ENCODE measurements around the gene CHKA.
A peak's percentile ranks its signal among the peaks of the same experiment; 100 is the strongest.

CHKA gene

GRCh38 chr11:68011051-68011943 lies 109.9 kb downstream of the CHKA start:
- no peak for TF ChIP-seq CTCF (IDR thresholded peaks at IDR 0.05; ENCODE audit: unreplicated experiment in 3 of 3)
- peak overlapping the region; percentile 63 to 91 (median 75) for H3K27ac Mint-ChIP-seq
- H3K9me3 Mint-ChIP-seq = no peaks in the 10 kb centered on the region
- no peak overlapping the region for H3K4me3 Mint-ChIP-seq
- no peaks in the 10 kb centered on the region for H3K36me3 Mint-ChIP-seq (ENCODE audit: low read depth)
- peaks cover 23% of the 10 kb centered on the region for H3K27me3 Mint-ChIP-seq (ENCODE audit: low read depth)
- peaks cover 23% of the 10 kb centered on the region for H3K4me1 Mint-ChIP-seq

- Mint-ChIP-seq H3K4me1 (peaks cover 23% of the 10 kb centered on the region), H3K27me3 (ENCODE audit: low read depth) (peaks cover 29% of the 10 kb centered on the region), H3K9me3 (no peaks in the 10 kb centered on the region), H3K4me3 (peak within 1 kb of the TSS in 2 of 3 experiments; percentile 44 to 51), H3K27ac (peak within 1 kb of the TSS; percentile 63 to 91 (median 75)), H3K36me3 (ENCODE audit: low read depth) (no peaks in the 10 kb centered on the region)
- TF ChIP-seq CTCF (IDR thresholded peaks at IDR 0.05; ENCODE audit: unreplicated experiment in 3 of 3) = no peak
Observed at GRCh38 chr11:68010090-68011041, 110.8 kb downstream of the CHKA start, which contains the start of gene ALDH3B1. Gene ALDH3B1 (plus strand): TSS chr11:68010327. CDS start chr11:68015298, 4,971 bp downstream.

GRCh38 chr11:68009391-68010089 lies 111.6 kb downstream of the CHKA start:
- H3K27ac Mint-ChIP-seq = peak overlapping the region; percentile 25 to 91 (median 63)
- H3K27me3 Mint-ChIP-seq (ENCODE audit: low read depth) = peaks cover 37% of the 10 kb centered on the region
- peak overlapping the region in 2 of 3 experiments; percentile 44 to 51 for H3K4me3 Mint-ChIP-seq
- no peak for TF ChIP-seq CTCF (IDR thresholded peaks at IDR 0.05; ENCODE audit: unreplicated experiment in 3 of 3)
- no peaks in the 10 kb centered on the region for H3K9me3 Mint-ChIP-seq
- no peaks in the 10 kb centered on the region for H3K36me3 Mint-ChIP-seq (ENCODE audit: low read depth)
- peaks cover 23% of the 10 kb centered on the region for H3K4me1 Mint-ChIP-seq

GRCh38 chr11:68008381-68009337 lies 112.5 kb downstream of the CHKA start:
- Mint-ChIP-seq H3K4me3 (no peak overlapping the region), H3K9me3 (no peaks in the 10 kb centered on the region), H3K27me3 (ENCODE audit: low read depth) (peaks cover 43% of the 10 kb centered on the region), H3K27ac (peak overlapping the region; percentile 25 to 91 (median 63)), H3K36me3 (ENCODE audit: low read depth) (no peaks in the 10 kb centered on the region), H3K4me1 (peaks cover 23% of the 10 kb centered on the region)
- no peak for TF ChIP-seq CTCF (IDR thresholded peaks at IDR 0.05; ENCODE audit: unreplicated experiment in 3 of 3)

Data from nephron (organoid).